GM12878 (cell line): ENCODE measurements around the gene KDM4C. TPM values are rescaled to one million over a fixed set of nuclear protein-coding genes. Genes with fewer than 3 reads are reported as not detected.
A peak's percentile ranks its signal among the peaks of the same experiment; 100 is the strongest.

Source experiments
- ASH2L ChIP-seq: fragments of 300-600, 200-600 bp; sonication (generic); IDR thresholded peaks from 2 replicates; pipeline ENCODE4 v1.6.1; 2017; ENCODE audit warnings: low read depth, mild to moderate bottlenecking, borderline replicate concordance
- BHLHE40 ChIP-seq, 2 experiments: fragments of 450-650 bp in 1 of 2; IDR thresholded peaks; 2 replicates each; pipeline ENCODE4 v1.6.1; 2011 to 2017; ENCODE audit warnings: low read depth in 2 of 2, borderline replicate concordance in 1 of 2, improper control_type of control experiment in 1 of 2, low read length in 1 of 2, mild to moderate bottlenecking in 1 of 2
- CEBPB ChIP-seq, 2 experiments: fragments of 150-350 bp in 1 of 2; IDR thresholded peaks; 2 replicates each; pipeline ENCODE4 v1.6.1; 2012 to 2014; ENCODE audit warnings: low read depth in 2 of 2, low read length in 2 of 2, borderline replicate concordance in 1 of 2, inconsistent platforms in 1 of 2
- EZH2 ChIP-seq: IDR thresholded peaks from 2 replicates; pipeline ENCODE4 v1.6.1; 2012; ENCODE audit warnings: low read depth, mild to moderate bottlenecking, control low read depth, inconsistent platforms, low read length, borderline replicate concordance; ENCODE audit not compliant: control insufficient read depth
- GATAD2B ChIP-seq: fragments of 450-650 bp; conservative IDR thresholded peaks from 2 replicates; pipeline ENCODE4 v1.6.1; 2017; ENCODE audit warnings: low read depth, mild to moderate bottlenecking, moderate library complexity
- KLF5 ChIP-seq: fragments of 450-650 bp; IDR thresholded peaks from 2 replicates; pipeline ENCODE4 v1.6.1; 2014; ENCODE audit warnings: mild to moderate bottlenecking; ENCODE audit not compliant: partially characterized antibody
- NR2C1 ChIP-seq: fragments of 450-650 bp; IDR thresholded peaks from 2 replicates; pipeline ENCODE4 v1.6.1; 2017; ENCODE audit warnings: antibody characterized with exemption, mild to moderate bottlenecking, moderate library complexity
- PAX5 ChIP-seq: IDR thresholded peaks from 2 replicates; pipeline ENCODE4 v1.6.1; 2011; ENCODE audit warnings: low read depth, low read length, borderline replicate concordance
- RB1 ChIP-seq: fragments of 450-650 bp; formaldehyde crosslinking; IDR thresholded peaks from 2 replicates; pipeline ENCODE4 v1.6.1; 2017; ENCODE audit warnings: mild to moderate bottlenecking, borderline replicate concordance
- RBBP5 ChIP-seq: fragments of 200-600 bp; sonication (generic); conservative IDR thresholded peaks from 2 replicates; pipeline ENCODE4 v1.6.1; 2016
- RFX5 ChIP-seq: IDR thresholded peaks from 2 replicates; pipeline ENCODE4 v1.6.1; 2011; ENCODE audit warnings: low read depth, low read length, improper control_type of control experiment
- SMAD5 ChIP-seq: IDR thresholded peaks from 2 replicates; pipeline ENCODE4 v1.6.1; 2016; ENCODE audit warnings: antibody characterized with exemption, low read depth
- TCF7 ChIP-seq: IDR thresholded peaks from 2 replicates; pipeline ENCODE4 v1.6.1; 2014; ENCODE audit warnings: antibody characterized with exemption, borderline replicate concordance
- YBX1 ChIP-seq: fragments of 450-650 bp; IDR thresholded peaks from 2 replicates; pipeline ENCODE4 v1.6.1; 2016; ENCODE audit warnings: antibody characterized with exemption
- ZNF274 ChIP-seq: IDR thresholded peaks from one replicate; pipeline ENCODE4 v1.8.0; 2011; ENCODE audit not compliant: insufficient read length, insufficient read depth
- polyA plus RNA-seq, 11 experiments: library from polyadenylated mRNA; depleted of rRNA in 4 of 11; unstranded in 6 of 11; stranded (reverse) in 5 of 11; fragments of >200 nt; fragmentation: Nextera tagmentation in 4 of 11; fragmentation: Illumina TruSeq in 1 of 11; extraction: Ambion mirVana in 4 of 11; extraction: Trizol in 1 of 11; gene quantifications; 1 replicate in 1 of 11; 2 replicates in 10 of 11; pipeline versions ENCODE4 v1.2.1 to v1.2.3, GENCODE V29; 2011 to 2016; ENCODE audit warnings: inconsistent platforms in 2 of 11, missing spikeins in 2 of 11, low read depth in 1 of 11
- total RNA-seq, 4 experiments: library from RNA; depleted of rRNA in 3 of 4; stranded (reverse); fragments of >200 nt in 3 of 4; fragmentation: Illumina TruSeq in 1 of 4; extraction: Trizol in 1 of 4; gene quantifications; 2 replicates each; pipeline versions ENCODE4 v1.2.1 to v1.2.3, GENCODE V29; 2013 to 2021
- TF ChIP-seq, protein P1 (sequence below): fragments of 450-650 bp; IDR thresholded peaks from 2 replicates; pipeline ENCODE4 v1.6.1; 2017; ENCODE audit warnings: mild to moderate bottlenecking, moderate library complexity
- TF ChIP-seq, protein P2 (sequence below): fragments of 450-650 bp; IDR thresholded peaks from 2 replicates; pipeline ENCODE4 v1.6.1; 2014; ENCODE audit warnings: mild to moderate bottlenecking
- TF ChIP-seq, protein P3 (sequence below): fragments of 450-650 bp; formaldehyde crosslinking; IDR thresholded peaks from 2 replicates; pipeline ENCODE4 v1.5.0; 2022; ENCODE audit warnings: mild to moderate bottlenecking, missing genetic modification characterization
- TF ChIP-seq, protein P4 (sequence below): fragments of 450-650 bp; IDR thresholded peaks from 2 replicates; pipeline ENCODE4 v1.6.1; 2017; ENCODE audit warnings: borderline replicate concordance
- TF ChIP-seq, protein P5 (sequence below): IDR thresholded peaks from 2 replicates; pipeline ENCODE4 v1.6.1; 2012; ENCODE audit warnings: low read length, inconsistent platforms

The KDM4C gene
- total and polyA plus RNA-seq, 10 of the 15 experiments (the other 5 are each of a cell fraction or from before 2014, with no cell fraction given), result 6.8 to 41.2 (median 20.1) TPM

DNA sequence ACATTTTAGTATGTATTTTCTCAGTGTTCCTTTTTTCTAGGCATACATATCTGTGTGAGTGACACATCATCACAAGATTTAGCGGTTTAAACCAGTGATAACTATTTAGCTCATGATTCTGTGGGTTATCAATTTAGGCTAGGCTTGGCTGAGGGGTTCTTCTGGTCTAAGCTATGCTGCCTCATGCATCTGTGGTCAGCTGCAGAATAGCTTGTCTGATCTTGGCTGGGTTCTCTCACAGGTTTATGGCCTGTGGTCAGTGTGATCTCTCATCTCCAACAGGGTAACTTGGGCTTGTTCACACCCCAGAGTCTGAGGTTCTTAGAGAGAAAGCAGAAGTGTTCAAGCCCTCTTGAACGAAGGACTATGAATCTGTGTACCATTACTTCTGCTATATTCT, 363.3 kb downstream of the KDM4C start (continued):
- TF ChIP-seq, protein P1, sequence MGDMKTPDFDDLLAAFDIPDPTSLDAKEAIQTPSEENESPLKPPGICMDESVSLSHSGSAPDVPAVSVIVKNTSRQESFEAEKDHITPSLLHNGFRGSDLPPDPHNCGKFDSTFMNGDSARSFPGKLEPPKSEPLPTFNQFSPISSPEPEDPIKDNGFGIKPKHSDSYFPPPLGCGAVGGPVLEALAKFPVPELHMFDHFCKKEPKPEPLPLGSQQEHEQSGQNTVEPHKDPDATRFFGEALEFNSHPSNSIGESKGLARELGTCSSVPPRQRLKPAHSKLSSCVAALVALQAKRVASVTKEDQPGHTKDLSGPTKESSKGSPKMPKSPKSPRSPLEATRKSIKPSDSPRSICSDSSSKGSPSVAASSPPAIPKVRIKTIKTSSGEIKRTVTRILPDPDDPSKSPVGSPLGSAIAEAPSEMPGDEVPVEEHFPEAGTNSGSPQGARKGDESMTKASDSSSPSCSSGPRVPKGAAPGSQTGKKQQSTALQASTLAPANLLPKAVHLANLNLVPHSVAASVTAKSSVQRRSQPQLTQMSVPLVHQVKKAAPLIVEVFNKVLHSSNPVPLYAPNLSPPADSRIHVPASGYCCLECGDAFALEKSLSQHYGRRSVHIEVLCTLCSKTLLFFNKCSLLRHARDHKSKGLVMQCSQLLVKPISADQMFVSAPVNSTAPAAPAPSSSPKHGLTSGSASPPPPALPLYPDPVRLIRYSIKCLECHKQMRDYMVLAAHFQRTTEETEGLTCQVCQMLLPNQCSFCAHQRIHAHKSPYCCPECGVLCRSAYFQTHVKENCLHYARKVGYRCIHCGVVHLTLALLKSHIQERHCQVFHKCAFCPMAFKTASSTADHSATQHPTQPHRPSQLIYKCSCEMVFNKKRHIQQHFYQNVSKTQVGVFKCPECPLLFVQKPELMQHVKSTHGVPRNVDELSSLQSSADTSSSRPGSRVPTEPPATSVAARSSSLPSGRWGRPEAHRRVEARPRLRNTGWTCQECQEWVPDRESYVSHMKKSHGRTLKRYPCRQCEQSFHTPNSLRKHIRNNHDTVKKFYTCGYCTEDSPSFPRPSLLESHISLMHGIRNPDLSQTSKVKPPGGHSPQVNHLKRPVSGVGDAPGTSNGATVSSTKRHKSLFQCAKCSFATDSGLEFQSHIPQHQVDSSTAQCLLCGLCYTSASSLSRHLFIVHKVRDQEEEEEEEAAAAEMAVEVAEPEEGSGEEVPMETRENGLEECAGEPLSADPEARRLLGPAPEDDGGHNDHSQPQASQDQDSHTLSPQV, result no peak
- TF ChIP-seq CEBPB (IDR thresholded peaks at IDR 0.05; ENCODE audit: borderline replicate concordance in 1 of 2, low read depth in 2 of 2, low read length in 2 of 2) (no peak), RBBP5 (no peak), SMAD5 (no peak), RFX5 (no peak), TCF7 (no peak), ZNF274 (no peak), GATAD2B (no peak), BHLHE40 (IDR thresholded peaks at IDR 0.05; ENCODE audit: borderline replicate concordance in 1 of 2, low read depth in 2 of 2, low read length in 1 of 2) (0 out of 4 replicates have a peak, but pooled peaks of 1 of the 2 experiments have one; percentile 5), NR2C1 (no peak), YBX1 (no peak), RB1 (no peak), EZH2 (no peak), KLF5 (no peak), ASH2L (no peak), PAX5 (0 out of 2 replicates have a peak, but pooled peaks have one; percentile 20)
- TF ChIP-seq, protein P2, sequence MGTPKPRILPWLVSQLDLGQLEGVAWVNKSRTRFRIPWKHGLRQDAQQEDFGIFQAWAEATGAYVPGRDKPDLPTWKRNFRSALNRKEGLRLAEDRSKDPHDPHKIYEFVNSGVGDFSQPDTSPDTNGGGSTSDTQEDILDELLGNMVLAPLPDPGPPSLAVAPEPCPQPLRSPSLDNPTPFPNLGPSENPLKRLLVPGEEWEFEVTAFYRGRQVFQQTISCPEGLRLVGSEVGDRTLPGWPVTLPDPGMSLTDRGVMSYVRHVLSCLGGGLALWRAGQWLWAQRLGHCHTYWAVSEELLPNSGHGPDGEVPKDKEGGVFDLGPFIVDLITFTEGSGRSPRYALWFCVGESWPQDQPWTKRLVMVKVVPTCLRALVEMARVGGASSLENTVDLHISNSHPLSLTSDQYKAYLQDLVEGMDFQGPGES, result no peak
- TF ChIP-seq, protein P3, sequence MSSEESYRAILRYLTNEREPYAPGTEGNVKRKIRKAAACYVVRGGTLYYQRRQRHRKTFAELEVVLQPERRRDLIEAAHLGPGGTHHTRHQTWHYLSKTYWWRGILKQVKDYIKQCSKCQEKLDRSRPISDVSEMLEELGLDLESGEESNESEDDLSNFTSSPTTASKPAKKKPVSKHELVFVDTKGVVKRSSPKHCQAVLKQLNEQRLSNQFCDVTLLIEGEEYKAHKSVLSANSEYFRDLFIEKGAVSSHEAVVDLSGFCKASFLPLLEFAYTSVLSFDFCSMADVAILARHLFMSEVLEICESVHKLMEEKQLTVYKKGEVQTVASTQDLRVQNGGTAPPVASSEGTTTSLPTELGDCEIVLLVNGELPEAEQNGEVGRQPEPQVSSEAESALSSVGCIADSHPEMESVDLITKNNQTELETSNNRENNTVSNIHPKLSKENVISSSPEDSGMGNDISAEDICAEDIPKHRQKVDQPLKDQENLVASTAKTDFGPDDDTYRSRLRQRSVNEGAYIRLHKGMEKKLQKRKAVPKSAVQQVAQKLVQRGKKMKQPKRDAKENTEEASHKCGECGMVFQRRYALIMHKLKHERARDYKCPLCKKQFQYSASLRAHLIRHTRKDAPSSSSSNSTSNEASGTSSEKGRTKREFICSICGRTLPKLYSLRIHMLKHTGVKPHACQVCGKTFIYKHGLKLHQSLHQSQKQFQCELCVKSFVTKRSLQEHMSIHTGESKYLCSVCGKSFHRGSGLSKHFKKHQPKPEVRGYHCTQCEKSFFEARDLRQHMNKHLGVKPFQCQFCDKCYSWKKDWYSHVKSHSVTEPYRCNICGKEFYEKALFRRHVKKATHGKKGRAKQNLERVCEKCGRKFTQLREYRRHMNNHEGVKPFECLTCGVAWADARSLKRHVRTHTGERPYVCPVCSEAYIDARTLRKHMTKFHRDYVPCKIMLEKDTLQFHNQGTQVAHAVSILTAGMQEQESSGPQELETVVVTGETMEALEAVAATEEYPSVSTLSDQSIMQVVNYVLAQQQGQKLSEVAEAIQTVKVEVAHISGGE (CRISPR knock-in tag), result no peak
- TF ChIP-seq, protein P4, sequence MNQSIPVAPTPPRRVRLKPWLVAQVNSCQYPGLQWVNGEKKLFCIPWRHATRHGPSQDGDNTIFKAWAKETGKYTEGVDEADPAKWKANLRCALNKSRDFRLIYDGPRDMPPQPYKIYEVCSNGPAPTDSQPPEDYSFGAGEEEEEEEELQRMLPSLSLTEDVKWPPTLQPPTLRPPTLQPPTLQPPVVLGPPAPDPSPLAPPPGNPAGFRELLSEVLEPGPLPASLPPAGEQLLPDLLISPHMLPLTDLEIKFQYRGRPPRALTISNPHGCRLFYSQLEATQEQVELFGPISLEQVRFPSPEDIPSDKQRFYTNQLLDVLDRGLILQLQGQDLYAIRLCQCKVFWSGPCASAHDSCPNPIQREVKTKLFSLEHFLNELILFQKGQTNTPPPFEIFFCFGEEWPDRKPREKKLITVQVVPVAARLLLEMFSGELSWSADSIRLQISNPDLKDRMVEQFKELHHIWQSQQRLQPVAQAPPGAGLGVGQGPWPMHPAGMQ, result no peak
- TF ChIP-seq, protein P5, sequence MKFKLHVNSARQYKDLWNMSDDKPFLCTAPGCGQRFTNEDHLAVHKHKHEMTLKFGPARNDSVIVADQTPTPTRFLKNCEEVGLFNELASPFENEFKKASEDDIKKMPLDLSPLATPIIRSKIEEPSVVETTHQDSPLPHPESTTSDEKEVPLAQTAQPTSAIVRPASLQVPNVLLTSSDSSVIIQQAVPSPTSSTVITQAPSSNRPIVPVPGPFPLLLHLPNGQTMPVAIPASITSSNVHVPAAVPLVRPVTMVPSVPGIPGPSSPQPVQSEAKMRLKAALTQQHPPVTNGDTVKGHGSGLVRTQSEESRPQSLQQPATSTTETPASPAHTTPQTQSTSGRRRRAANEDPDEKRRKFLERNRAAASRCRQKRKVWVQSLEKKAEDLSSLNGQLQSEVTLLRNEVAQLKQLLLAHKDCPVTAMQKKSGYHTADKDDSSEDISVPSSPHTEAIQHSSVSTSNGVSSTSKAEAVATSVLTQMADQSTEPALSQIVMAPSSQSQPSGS, result peak; percentile 47; the same call in 1 of the 2 replicates
